NT2/D1 (cell line): Measurements from ENCODE around the gene PZP.
"Not testable (repeated sequence)": the region's sequence is repeated elsewhere in the genome, so short reads cannot be mapped to it uniquely, and the experiment has no call there.

Experiments used
- SUZ12 ChIP-seq: IDR thresholded peaks from 2 replicates; pipeline ENCODE4 v1.6.1; 2011; ENCODE audit not compliant: insufficient read length, insufficient read depth; ENCODE audit errors: extremely low read depth
- YY1 ChIP-seq: IDR thresholded peaks from 2 replicates; pipeline ENCODE4 v1.6.1; 2011; ENCODE audit not compliant: insufficient read length, insufficient read depth
- ZNF274 ChIP-seq: IDR thresholded peaks from 2 replicates; pipeline ENCODE4 v1.6.1; 2011; ENCODE audit warnings: mild to moderate bottlenecking, low read depth, low read length

DNA sequence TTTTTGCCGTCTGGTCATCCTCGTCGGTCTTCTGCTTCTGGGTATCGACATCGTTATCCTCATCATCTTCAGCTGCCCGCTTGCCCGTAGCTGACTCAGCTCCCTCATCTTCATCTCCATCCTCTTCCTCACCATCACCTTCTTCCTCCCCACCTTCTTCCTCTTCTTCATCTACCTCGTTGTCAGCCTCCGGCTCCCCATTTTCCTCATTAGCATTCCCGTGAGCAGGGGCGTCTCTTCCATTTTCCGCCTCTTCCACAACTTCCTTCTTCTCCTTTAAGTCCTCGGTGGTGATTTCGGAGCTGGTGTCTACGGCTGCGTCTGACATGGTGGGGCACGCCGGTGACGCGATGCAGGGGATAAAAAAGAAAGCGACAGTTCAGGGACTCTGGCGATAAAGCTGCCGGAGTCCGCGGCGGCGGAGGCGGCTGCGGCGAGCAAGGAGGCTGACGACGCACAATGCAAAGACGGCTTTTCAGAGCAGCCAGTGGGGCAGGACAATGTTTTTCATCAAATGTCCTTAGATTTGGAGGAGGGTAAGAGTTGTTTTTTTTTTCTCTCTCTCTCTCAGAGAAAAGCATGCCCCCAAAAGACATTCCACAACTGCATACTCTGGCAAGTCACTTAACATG lies 31.9 kb upstream of the PZP start:
- TF ChIP-seq YY1, ZNF274, SUZ12: not testable (repeated sequence)
